WI38 (cell line): ENCODE results near the gene ETAA1.

Experiments
- H3K4me3 ChIP-seq: 2 replicates; pipeline ENCODE4 v1.5.1; 2011; ENCODE audit warnings: low read depth, mild to moderate bottlenecking, control low read depth, low read length
- TF ChIP-seq, protein P1 (sequence below): IDR thresholded peaks from 2 replicates; pipeline ENCODE4 v1.5.1; 2012; ENCODE audit warnings: low read depth, mild to moderate bottlenecking, control low read depth, low read length

ETAA1 gene

DNA sequence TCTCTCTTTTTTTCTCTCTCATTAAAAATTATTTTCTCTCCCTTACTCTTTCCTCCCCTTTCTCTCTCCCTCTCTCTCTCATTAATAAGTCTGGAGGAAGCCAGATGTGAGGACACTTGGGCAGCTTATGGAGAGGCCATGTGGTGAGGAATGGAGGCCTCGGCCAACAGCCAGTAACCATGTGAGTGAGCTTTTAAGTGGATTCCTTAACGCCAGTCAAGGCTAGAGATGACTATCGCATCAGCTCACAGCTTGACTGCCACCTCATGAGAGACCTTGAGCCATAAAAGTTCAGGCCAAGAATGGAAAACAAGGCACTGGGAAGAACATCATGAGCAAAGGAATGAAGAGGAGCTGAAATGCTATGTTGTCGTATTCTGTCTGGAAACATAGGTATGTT lies 39.1 kb downstream of the ETAA1 start:
- TF ChIP-seq, protein P1, sequence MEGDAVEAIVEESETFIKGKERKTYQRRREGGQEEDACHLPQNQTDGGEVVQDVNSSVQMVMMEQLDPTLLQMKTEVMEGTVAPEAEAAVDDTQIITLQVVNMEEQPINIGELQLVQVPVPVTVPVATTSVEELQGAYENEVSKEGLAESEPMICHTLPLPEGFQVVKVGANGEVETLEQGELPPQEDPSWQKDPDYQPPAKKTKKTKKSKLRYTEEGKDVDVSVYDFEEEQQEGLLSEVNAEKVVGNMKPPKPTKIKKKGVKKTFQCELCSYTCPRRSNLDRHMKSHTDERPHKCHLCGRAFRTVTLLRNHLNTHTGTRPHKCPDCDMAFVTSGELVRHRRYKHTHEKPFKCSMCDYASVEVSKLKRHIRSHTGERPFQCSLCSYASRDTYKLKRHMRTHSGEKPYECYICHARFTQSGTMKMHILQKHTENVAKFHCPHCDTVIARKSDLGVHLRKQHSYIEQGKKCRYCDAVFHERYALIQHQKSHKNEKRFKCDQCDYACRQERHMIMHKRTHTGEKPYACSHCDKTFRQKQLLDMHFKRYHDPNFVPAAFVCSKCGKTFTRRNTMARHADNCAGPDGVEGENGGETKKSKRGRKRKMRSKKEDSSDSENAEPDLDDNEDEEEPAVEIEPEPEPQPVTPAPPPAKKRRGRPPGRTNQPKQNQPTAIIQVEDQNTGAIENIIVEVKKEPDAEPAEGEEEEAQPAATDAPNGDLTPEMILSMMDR = no peak
- H3K4me3 ChIP-seq = no peak overlapping the region

DNA sequence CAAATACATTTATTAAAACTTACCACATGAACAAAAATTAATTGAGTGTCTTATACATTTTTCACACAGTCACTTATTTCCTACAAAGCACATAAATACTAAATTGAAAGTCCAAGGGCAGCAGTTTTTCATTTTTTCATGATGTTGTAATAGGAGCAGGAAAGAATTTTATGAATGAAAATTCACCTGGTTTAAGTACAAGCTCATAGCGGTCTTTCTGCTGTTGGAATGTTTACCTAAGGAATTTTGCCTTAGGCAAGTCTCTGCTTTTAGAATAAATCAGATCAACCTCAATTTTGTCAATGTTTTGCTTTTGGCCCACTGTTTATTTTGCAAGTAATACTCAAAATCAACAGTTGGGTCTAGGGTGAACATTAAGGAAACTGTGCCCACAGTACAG lies 40.0 kb downstream of the ETAA1 start:
- TF ChIP-seq, protein P1 = no peak
- no peak overlapping the region for H3K4me3 ChIP-seq

DNA sequence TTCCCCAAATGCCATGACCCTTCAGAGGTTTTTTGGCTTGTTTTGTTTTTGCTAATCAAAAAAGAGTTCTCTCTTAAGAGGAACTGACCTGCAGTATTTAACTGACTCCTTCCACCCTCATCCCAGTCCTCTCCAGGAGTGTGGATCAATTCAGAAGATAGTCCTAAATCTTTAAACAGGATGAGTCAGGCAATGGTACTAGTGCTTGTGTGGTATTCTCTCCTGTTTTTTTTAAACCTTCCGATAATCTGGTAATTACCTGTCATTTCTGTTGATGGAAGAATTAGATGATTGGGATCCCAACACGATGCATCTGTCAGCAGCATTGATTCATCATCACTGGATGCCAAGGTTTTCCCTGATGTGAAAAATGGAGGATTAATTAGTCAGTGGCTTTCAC lies 41.2 kb downstream of the ETAA1 start:
- TF ChIP-seq, protein P1 = no peak

DNA sequence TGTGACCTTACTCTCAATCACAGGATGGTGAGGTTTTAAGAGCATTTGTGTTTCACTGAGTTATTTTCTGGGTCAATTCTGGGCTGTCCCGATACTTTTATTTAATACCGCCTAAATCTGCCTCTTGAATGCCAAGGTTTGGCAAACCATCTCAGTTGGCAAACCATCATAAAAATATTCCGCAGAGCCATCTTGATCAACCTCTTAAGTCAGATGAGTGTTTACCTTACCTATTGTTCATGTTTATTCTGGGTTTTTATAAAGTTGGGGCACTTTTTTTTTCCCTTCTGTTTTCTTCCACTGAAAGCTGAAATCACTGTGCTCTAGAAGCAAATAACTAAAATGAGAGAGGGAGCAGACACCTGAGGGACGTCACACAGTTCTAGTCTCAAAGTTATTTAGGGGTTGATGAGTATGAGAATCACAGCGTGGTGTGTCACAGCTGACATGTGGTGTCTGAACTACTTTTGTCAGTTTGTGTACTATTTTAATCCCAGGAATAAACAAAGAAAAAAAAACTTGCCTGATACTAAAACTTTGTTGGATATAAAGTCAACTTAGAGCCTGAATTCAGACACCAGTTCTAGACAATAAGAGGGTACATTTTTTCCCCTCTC lies 48.6 kb downstream of the ETAA1 start:
- no peak overlapping the region for H3K4me3 ChIP-seq
- TF ChIP-seq, protein P1 = no peak

More for the DNA sequence above, 41.2 kb downstream of the ETAA1 start:
- H3K4me3 ChIP-seq = no peak overlapping the region

DNA sequence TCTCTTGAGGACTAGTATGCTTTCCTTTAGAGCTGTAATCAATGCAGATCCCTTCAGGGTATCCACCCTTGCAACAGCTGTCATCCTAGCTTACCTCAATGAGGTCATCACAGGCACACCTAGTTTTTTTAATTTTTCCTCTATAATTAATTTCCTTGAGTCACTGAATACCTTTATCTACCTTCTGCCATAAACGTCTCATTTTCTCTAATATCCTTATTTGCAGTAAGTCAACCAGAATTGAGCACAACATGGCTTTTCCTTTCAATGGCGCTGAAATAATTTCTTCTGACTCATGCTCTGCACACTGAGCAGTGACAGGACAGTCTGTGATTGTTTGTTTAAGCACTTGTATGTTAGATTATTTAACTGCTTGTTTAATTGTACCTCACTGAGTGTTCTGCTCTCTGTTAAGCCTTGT lies 49.4 kb downstream of the ETAA1 start:
- TF ChIP-seq, protein P1 = no peak
- no peak overlapping the region for H3K4me3 ChIP-seq

DNA sequence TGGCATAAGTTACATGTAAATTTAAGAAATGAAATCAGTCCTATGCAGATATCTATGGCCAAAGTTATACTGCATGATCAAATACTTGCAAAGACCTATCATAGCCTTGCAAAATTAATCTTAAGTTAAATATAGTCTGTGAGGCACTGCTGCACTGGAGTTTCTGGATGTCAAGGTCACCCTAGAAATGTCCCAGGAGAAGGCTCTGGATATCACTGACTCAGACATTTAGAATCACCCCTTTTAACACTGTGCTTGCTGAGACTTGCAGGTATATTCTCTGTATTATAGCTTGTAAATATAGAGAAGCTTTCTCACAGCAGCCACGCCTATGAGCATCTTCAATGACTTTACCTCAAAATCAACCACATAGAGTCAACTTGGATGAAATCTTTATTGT lies 51.5 kb downstream of the ETAA1 start:
- H3K4me3 ChIP-seq = no peak overlapping the region
- TF ChIP-seq, protein P1 = no peak

DNA sequence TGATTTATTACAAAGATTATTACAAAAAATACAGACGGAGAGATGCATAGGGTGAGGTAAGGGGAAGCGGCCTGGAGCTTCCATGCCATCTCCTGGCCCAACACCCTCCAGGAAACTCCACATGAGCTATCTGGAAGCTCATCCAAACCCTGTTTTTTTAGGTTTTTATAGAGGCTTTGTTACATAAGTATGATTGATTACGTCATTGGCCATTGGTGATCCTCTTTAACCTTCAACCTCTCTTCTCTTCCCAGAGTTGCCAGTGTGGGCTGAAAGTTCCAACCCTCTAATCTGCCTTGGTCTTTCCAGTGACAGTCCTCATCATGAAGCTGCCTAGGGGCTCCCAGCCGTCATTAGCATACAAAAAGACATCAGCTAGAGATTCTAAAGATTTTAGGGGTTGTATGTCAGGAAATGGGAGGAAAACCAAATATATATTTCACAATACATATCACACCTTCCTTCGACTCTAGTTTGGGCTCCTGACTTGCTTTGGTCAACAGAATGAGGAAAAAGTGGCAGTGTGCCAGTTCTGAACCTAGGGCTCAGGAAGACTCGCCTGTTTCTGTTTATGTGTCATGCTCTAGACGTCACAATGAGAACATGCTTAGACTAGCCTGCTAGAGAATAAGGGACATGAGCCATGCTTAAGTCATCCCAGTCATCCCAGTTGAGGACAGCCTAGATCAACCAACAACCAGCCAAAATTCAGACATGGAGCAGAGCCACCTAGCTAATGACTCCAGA lies 54.1 kb downstream of the ETAA1 start:
- H3K4me3 ChIP-seq = no peak overlapping the region
- TF ChIP-seq, protein P1 = no peak
